GM21526 (cell line): ENCODE results near the gene HSCB.
A peak's percentile ranks its signal among the peaks of the same experiment; 100 is the strongest.
"Not testable (repeated sequence)": the region's sequence is repeated elsewhere in the genome, so short reads cannot be mapped to it uniquely, and the experiment has no call there.

Source experiments
- ATAC-seq: cut with Tn5 transposase; IDR thresholded peaks from one replicate; pipeline ENCODE4 v1.9.1; 2021; ENCODE audit warnings: moderate library complexity; ENCODE audit not compliant: unreplicated experiment, low FRiP score

Gene HSCB

DNA sequence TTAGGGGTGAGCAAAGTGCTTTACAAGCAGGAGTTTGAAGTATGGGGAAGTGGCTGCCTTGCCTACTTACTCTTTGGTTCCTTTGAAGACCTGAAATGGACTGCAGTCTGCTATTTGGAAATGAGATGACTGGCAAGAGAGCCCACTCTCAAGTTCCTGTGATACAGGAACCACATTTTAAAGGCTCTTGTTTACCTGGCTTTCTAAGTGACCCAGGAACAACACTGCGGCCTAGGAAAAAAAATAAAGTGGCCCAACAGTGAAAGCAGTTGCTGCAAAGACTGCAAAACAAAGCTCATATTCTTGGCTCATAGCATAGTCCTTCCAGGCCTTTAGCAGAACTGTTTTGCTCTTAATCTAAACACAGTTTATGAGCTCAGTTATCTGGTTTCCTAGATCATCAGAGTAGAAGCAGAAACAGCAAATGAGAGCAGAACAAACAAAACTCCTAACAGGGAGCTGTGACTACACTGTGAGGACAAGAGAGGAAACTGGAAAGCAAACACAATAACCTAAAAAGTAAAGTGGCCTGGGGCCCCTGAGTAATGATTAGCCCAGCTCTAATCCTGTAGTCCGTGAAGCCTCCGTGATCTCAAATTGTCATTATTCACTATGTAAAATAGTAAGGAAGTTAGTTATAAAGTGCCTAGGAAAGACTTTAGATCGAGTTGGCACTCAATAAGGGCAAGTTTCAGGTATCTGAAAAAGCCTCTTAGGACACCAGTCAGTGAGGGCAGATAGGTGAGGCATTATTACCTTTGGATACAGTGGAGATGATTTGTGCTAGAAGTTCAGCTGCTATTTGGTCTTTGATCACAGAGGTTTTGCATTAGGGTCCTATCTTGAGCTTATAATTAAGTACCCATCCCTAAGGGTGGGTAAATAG lies 42.2 kb downstream of the HSCB start:
- ATAC-seq = no peak

DNA sequence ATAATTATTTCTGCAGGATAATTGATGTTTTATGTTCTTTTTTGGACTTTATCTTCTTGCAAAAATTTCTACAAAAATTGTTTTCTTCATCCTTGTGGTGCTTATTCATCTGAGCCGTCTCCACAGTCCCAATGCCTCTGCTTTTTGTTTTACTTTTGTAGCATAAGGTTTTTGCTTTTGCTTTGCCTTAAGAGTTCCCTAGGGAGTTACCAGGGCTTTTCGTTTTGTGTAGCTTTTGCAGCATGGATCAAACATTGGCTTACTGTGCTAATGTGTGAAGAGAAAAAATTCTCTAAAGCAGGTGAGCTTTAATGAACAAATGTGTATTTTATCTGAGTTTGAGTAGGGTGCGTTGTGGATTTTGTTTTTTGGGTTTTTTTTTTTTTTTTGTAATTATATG lies 46.8 kb downstream of the HSCB start:
- ATAC-seq = no peak

DNA sequence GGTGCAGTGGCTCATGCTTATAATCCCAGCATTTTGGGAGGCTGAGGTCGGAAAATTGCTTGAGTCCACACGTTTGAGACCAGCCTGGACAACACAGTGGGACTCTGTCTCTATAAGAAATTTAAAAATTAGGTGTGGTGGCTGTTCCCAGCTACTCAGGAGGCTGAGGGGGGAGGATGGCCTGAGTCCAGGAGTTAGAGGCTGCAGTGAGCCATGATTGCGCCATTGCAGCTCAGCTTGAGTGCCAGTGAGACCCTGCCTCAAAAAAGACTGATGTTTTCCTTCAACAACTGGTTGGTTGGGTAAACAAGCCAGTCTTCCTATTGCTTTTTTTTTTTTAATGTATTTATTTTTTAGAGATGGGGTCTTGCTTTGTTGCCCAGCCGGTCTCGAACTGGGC lies 49.3 kb downstream of the HSCB start:
- no peak for ATAC-seq

DNA sequence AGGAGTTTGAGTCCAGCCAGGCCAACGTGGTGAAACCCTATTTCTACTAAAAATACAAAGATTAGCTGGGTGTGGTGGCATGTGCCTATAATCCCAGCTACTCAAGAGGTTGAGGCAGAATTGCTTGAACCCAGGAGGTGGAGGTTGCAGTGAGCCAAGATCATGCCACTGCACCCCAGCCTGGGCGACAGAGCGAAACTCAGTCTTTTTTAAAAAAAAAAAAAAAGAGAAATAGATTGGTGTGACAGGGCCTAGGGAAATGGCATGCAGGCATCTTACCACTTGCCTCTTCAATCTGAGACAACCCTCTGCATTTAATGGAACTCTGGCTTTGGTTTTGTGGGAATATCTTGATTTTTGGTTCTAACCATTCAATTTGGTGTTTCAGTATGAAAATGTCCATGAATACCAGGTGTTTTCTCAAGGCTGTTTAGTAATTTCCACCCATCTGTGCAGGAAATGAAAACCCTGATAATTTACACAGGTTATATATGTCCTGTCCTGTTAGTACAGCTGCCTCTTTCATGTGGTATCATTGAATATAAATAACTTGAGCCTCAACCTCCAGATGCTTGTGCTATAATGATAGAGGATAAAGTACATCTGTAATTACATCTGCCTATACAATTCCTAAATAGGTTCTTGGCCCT lies 50.1 kb downstream of the HSCB start:
- ATAC-seq = peak; percentile 60

DNA sequence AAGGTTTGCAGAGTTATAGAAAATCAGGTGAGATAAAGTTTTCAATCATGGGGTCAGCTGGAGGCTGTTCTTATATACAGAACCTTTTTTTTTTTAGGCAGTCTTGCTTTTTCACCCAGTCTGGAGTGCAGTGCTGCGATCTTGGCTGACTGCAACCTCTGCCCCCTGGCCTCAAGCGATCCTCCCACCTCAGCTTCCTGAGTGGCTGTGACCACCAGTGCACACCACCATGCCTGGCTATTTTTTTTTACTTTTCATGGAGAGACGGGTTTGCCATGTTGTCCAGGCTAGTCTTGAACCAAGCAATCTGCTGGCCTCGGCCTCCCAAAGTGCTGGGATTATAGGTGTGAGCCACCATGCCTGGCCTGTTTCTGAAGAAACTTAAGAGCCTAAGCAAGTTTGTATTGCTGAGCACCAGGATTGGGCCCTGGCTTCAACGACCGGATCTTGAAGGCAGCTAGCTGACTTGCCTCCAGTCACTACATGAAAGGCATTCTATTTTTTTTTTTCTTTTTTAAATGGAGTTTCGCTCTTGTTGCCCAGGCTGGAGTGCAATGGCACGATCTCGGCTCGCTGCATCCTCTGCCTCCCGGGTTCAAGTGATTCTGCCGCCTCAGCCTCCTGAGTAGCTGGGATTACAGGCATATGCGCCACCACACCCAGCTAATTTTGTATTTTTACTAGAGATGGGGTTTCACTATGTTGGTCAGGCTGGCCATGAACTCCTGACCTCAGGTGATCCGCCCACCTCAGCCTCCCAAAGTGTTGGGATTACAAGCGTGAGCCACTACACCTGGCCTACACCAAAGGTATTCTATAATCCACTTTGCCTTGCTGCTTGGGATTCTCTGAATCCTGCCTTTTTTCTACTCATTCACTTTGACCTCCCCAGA lies 50.9 kb downstream of the HSCB start:
- ATAC-seq = peak; percentile 29

DNA sequence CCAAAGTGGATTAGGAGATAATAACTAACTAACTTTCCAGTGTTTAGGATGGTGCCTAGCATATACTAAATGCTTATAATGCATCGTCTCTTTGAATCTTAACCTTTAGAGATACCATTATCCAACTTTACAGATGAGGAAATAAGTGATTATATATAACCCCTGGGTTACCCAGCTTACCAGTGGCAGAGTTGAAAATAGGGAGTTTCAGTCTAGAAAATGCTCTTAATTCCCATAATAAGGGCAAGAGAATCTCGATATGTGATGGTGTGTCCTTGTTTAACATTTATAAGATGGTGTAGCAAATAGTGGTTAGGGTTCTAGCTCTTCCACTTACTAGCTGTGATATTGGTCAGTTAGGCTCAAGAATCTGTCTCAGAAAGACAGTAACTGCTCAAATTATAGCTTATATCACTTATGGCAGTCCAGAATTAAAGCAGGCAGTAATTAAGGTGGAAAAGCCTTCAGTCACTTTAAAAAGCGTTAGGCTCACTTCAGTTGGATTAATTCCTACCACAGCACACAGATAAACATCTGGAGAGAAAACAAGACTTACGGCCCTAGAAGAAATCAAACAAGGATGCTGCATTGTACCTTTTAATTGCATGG lies 52.2 kb downstream of the HSCB start:
- ATAC-seq = no peak

DNA sequence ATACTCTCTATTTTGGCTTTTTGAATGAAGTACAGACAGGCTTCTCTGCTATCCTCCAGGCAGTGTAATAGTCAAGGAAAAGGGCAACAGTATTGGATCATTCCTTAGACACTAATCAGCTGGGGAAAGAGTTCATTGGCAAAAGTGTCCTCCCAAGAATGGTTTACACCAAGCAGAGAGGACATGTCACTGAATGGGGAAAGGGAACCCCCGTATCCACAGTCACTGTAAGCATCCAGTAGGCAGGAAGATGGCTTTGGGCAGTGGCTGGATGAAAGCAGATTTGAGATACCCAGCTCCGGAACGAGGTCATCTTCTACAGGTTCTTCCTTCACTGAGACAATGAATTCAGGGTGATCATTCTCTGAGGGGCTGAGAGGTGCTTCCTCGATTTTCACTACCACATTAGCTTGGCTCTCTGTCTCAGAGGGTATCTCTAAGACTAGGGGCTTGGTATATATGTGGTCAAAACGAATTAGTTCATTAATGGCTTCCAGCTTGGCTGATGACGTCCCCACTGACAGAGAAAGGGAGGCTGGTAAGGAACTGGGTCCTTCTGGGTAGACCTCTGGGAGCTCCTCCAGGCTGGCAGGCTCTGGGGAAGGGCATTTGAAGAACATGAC lies 53.3 kb downstream of the HSCB start:
- ATAC-seq = no peak

DNA sequence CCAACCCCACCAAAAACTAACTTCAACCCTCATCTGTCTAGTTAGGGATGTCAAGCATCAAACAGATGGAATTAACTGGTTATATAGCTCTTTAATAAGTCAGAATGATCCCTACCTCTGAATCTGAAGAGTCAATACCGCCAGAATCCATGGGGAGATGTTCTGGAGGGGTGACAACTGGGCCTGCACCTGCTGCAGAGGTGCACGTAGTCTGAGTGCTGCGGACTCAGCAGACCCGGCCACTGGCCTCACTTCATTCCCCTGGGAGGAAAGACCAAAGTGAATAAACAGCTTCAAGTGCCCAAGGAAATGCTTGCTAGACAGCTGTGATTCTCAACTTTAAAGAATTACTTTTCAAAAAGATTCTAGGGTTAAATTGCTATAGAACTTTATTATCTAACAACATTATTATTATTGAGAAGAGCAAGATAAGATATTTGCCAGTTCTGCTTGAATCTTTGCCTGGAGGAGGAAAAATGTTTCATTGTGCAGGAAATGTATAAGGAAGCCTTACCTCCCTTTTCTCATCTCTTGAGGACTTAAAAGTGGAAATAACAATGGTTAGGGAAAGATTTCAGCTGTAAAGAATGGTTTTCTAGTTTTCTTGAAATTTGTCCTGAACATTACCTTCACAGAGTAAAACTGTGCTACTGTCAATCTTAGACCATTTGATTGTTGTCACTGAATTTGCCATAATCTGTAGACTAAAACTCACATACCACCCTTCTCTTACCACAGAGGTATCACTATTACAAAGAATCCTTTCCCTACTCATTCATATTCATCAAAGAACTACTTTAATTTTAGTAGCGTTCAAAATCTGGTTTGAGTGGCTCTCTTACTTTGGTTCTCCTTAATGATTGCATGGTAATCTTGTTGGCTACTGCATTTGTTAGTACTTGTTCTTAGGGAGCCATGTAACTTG lies 54.4 kb downstream of the HSCB start:
- ATAC-seq = no peak

DNA sequence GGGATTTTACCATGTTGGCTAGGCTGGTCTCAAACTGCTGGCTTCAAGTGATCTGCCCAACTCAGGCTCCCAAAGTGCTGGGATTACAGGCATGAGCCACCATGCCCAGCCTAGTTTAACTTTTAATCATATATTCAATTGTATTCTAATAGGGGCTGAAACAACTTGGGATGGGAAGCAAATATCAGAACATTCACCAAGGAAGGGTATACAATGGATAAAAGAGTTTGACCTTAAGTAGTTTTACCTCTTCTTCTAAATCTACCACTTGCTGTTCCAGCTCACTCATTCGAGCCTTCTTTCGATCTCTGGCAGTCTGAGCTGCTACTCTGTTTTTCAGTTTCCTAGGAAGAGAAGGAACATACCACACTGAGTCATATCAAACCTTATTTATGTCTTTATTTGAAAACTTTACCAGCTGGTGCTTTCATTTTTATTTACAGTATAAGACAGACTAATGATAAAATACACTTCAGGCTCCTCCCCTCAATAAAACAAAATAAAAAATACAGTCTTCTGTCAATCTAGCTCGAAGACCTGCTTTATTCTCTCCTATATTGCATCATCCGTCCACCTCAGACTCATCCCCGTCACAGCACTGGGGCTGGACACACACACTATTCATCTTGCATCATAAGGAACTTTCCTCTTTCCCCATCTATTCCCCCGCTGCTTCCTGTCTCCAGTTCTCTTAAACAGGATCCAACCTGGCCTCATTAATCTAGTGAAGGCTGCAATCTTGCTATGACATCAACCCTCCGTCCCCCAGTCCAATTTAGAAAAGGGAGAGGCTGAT lies 57.2 kb downstream of the HSCB start:
- no peak for ATAC-seq

DNA sequence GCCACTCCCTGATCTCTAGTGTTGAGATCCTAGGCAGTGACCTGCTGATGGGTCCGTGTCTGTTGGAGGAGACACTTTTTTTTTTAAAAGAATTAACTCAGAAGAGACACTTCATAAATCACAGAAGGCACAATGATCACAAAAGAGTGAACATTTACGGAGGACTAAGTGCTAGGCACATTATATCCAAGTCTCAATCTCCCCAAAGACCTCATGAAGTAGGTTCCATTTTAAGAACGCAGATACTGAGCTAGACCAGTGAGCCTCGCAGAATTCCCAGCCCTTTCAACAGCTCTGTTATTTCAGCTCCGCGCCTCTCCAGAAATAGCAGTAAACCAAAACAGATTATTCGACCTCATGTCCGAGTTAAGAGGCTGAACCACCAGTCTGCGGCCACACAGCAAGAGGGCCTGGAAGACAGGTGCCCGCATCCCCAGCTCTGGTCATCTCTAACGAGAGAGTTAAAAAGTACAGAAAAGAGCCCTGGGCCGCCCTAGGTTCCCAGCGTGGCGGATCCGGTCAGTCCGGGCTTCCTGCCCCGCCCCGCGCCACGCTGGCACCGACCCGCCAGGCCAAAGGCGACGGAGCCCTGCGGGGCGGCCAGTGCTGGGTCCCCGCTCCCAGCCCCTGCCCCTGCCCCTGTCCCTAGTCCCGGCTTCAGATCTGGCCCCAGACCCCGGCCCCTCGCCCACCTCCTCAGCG lies 57.9 kb downstream of the HSCB start:
- ATAC-seq = peak; percentile 12

DNA sequence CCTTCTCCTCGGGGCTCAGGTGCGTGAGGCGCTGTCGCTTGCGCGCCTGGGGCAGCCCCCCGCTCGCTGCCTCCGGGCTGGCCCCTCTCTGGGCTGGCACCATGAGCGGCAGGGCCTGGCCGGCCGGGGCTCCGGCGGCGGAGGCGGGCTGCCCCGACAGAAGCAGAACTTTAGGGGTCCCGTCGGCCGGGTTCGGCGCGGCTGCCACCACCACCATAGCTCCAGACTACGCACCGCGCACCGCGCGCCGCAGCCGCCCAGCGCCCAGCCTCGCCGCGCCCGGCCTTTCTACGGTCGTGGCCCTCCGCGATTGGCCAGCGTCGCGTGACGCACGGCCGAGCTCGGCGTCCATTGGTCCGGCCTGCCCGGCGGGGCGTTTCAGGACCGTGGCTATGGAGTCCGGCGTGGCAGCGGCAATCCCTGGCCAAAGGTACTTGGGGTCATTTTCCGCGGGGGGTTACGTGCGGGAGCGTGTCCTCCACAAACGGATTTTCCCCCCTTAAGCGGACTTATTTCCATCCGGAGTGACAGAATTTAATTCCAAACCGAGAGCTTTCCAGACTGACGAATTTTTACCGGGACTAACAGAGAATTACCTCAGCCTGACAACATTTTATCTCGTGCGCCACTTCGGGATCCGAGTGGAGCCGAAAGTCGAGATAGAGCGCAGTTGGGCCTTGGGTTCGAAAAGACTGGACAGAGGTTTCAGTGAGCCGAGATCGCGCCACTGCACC lies 58.6 kb downstream of the HSCB start, which contains the start of gene XBP1:
XBP1 (minus strand) TSS at position 262 of the 734 bp plus-strand sequence.
- peak; percentile 67 for ATAC-seq

DNA sequence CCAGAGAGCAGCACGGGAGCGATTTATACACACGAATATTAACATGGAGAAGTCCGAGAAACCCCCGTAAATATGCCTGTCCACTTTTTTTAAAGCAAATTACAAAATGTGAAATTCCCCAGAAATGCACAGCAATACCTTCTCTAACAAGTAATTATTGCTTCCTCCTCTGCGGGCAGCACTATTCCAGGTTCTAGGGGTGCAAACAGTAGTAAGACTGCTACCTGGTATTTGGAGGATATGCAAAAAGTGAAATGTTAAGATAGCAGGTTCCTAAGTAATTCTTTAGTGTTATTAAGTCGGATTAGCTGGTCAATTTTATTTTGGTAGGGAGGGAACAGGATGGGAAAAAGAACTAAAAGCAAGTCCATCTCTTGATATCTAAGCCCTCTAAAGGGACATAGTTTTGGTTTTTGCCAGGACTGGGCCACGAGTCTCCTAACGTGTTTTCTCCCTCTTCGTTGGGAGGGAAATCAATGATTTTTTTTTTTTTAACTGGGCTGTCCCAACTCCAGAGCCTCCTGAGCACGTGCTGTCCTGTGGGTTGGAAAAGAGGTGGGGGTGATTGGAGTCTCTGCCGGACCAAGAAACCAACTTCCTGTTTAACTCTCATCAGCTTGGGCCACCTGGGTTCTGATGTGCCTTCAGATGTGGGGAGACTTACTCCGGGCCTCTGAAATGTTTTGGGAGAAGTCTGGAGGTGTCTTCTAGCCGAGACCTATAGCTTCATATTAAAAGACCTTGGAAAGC lies 60.2 kb downstream of the HSCB start:
- ATAC-seq = no peak

DNA sequence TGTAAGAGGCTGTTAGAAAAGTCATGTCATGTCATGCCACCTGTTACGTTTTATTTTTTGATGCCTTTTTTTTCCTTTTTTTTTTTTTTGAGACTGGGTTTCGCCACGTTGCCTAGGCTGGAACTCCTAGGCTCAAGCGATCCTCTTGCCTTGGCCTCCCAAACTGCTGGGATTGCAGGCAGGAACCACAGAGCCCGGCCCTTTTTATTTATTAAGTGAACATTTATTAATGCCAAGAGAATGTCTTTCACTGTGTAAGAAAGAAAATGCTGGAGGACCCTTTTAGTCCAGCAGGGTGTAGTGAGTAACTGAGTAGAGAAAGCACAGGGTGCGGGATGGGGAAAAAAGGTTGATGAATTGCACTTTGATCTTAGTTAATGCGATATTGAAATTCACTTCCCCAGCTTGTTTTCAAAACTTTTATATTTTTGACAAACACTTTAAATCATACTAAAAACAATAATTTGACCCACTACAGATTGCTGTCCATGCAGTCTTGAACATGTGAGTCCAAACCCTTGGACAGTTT lies 60.8 kb downstream of the HSCB start:
- no peak for ATAC-seq

DNA sequence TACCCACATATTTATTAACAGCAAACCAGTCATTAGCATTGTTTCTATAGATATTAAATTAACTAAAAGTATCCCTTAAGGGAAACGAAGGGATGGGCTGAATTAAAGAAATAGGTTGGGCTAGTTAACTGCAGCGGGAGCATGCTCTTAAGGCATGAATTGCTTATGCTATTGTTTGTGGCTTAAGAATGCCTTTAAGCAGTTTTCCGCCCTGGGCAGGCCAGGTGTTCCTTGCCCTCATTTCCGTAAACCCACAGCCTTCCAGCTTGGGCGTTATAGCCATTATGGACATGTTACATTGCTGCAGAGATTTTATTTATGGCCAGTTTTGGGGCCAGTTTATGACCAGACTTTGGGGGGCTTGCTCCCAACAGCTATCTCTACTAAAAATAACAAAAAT lies 63.6 kb downstream of the HSCB start:
- not testable (repeated sequence) for ATAC-seq
